RPMI7951 (cell line): ENCODE results near the gene CCDC92B. TPM values are rescaled to one million over a fixed set of nuclear protein-coding genes. Genes with fewer than 3 reads are reported as not detected.

Experiments used
- DNase-seq: peaks from one replicate; pipeline ENCODE4 v3.0.0-alpha.2; 2012; ENCODE audit warnings: low read depth
- total RNA-seq: library from RNA; depleted of rRNA; stranded (reverse); fragments of >200 nt; shearing (Covaris generic); gene quantifications from 2 replicates; pipeline ENCODE4 v1.2.3, GENCODE V29; 2014

CCDC92B gene
- total RNA-seq, 1 experiment from 2014 or later = not detected

DNA sequence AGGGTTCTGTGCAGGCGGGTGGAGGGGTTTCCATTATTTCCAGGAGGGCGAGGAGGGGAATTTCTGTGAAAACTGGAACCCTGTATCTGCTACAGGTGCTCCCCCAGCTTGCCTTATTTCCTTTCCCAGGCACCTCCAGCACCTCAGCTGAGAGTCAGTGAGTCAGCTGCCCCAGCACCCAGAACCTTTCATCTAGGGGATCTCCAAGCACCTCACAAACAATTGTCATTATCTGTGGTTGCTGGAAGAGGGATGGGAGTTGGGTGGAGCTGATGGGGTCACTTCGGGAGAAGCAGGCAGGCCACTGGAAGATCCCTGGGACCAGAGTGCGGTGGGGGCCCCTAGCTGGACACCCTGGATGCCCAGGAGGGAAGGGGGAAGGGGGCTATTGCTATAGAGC, 27.8 kb downstream of the CCDC92B start:
- no peak for DNase-seq

DNA sequence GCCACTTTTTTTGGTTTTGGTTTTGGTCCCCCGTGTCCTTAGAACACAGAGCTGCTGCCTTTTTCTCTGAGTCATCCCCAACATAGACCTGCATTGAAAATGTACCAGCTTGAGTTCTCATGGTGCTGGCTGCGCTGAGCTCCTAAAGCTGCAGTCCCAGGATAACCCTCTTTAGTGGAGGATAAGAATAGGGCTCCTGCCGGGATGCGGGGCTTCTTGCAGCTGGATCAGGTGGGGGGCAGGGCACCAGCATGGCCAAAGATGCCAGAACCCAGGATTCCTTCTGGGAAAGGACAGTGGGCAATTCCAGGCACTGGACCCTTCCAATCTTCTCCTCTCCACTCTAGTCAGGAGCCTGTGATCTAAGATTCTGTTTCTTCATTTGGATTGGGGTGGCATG, 29.6 kb downstream of the CCDC92B start:
- no peak for DNase-seq

DNA sequence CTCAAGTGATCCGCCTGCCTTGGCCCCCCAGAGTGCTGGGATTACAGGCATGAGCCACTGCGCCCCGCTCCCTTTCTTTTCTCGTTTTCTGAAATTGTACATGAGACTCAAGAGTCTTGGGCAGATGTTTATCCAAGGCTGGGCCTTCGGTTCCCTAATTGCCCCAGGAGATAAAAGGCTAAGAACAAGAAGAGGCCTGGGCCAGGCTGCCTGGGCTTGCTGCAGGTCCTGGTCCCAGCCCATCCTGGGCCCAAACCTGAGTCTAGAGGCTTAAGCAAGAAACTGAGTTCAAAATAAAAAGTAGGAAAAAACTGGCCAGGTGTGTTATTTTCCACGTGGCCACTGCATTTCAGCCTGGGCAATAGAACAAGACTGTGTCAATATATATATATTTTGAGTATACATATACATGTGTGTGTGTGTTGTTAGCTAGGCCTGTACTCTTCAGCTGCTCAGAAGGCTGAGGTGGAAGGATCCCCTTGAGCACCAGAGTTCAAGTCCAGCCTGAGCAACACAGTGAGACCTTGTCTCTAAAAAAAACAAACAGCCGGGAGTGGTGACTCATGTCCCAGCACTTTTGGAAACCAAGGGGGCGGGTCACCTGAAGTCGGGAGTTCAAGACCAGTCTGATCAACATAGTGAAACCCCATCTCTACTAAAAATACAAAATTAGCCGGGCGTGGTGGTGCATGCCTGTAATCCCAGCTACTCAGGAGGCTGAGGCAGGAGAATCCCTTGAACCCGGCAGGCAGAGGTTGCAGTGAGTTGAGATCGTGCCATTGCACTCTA, 31.1 kb downstream of the CCDC92B start:
- no peak for DNase-seq

DNA sequence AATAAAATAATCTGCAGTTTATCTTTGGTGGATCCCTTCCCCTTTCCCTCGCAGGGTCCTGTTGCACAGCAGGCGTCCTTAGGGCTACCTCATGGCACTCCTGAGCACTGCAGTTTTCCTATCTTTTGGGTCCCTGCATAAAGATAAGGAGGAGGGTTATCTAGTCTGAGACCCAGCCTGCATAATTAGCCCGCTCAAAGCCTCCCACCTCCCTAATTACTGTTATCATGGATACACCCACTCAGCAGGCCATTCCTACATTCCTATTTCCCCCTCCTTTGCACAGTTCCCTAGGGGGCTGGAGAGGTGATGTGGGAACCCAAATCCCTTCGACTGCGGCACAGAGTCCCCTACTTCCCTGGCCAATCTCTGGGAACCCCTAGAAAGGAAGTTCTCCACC, 32.8 kb downstream of the CCDC92B start:
- DNase-seq = no peak

DNA sequence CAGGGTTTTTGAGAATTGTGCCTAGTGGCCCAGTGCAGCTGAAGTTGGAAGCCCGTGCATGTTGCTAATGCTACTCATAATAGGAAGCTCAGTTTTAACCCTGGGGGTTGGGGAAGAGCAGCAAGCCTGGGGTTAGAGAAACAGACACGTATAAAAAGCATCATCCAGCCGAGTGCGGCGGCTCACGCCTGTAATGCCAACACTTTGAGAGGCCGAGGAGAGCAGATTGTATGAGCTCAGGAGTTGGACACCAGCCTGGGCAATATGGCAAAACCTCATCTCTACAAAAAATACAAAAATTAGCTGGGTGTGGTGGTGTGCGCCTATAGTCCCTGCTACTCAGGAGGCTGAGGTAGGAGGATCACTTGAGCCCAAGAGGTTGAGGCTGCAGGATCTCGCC, 35.6 kb downstream of the CCDC92B start:
- DNase-seq = no peak

DNA sequence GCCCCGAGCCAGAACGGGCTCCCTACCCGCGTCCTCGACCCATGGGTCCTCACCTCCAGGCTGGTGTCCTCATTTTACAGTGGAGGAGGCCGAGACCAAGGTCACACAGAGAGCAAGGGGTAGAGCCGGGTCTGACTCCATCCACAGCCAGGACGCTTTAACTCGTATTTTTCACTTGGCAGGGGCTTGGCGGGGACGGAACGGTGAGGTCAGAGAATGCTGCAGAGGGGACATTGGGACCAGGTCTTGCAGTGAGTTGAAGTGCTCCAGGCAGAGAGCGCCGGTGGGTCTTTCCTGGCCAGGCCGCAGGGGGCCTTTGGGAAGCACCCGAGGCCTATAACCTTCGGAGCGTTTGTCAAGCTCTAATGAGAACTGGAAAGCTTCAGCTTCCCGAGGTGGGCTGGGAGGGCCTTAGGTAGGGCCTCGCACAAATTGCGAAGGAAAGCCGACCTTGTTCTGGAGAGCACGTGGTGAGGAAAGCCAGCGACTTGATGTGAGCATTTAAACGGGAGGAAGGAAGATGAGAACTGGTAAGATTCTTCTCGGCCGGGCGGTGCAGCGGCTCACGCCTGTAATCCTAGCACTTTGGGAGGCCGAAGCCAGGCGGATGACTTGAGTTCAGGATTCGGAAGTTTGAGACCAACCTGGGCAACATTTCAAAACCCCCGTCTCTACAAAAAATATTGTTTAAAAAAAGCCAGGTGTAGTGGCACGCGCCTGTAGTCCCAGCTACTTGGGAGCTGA, 37.0 kb downstream of the CCDC92B start:
- DNase-seq = no peak

DNA sequence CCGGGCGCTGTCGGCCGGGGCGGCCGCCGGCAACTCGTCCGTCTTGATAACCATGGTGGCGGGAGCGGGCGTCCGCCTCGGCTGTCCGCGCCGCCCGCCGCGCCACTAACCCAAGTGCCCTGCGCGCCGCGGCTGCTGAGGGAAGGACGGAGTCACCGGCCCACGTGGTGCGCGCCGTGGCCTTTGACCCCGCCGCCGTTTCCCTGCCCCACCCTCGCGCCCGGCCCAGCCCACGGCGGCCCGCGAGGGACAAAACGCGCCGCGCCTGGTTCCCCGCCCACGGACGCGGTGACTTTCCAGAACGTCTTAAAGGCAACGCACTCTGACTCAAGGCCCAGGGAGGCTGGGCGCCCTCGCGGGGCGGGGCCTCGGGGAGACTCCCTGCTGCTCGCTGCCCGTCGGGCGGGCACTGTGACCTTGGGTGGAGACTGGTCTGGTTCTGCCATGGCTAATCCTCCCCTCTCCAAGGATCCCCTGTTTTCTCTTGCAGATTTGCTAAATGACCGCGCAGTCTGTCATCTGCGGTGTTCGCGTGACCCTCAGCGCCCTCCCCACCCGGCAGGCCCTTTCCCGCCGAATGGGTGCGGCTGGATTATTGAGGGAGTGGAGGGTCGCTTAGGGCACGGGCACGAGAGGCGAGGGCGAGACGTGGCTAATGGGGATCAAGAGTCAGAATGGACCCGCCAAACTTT, 37.7 kb downstream of the CCDC92B start, which contains the start of gene CLUH:
TSS of gene CLUH (minus strand) at position 157 of the 692 bp plus-strand sequence. CDS start at position 54, 103 bp downstream.
- peak; percentile 96 for DNase-seq

DNA sequence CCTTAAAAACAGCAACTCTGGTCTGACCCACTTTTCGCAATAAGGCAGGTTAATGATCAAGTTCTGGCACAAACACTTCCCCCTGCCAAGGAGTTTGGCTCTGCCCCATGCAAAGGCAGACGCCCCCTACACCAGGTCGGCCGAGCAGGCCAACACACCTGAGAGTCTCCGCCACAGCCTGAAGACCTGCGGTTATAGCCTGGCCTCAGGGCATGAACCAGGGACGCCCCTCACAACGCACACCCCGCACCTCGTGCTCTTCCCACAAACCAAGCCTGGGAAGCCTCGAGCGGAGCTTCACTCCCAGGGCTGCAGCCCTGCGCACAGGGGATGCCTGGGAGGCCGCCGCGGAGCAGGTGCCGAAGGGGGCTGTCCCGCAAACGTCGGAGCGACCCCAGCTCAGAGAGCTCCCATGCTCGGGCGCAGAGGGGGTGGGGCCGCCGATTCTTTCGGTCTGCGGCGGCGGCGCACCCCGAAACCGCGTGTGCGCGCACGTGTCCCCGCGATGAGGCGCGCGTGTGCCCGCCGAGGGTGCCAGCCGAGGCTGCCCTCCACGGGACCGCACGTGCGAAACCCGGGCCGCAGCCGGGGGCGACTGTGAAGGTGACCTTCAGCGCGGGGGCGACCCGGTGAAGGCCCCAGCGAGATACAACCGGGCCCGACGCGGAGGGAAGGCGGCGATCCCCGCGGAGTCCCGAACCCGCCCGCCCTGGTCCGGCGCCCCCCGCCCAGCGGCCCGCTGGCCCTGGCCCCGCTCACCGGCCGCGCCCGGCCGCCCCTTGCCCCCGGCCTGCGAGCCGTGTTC, 38.4 kb downstream of the CCDC92B start:
- no peak for DNase-seq

DNA sequence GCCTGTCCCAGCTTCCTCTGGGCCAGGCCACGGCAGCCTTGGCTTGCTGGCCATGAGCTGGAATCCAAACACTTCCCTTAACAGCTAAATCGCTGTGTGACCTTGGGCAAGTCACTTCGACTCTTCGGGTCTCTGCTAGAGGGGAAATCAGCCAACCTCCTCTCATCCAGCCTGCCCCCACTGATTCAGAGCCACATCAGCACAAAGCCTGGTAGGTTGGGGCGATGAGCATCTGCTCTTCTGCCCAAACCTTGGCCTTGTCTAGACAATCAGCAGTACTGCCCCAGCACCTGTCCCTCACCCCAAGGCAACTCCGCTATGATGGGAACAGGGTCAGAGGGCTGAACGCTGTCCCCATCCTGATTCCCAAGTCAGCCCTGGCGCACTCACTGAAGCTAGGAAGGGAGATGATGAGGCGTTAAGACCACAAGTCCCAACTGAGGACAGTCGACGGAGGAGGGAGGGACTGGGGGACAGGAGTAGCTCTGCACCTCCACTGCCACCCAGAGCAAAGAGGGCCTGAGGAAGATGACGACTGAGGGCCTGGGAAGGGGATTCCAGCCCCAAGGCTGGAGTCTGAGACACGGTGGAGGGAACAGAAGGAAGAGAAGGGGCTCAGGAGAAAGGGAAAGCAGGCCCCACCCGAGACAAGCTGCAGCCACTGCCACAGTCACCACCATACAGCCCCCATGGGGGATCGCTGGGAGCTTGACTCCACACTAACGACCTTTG, 39.2 kb downstream of the CCDC92B start:
- DNase-seq = no peak

DNA sequence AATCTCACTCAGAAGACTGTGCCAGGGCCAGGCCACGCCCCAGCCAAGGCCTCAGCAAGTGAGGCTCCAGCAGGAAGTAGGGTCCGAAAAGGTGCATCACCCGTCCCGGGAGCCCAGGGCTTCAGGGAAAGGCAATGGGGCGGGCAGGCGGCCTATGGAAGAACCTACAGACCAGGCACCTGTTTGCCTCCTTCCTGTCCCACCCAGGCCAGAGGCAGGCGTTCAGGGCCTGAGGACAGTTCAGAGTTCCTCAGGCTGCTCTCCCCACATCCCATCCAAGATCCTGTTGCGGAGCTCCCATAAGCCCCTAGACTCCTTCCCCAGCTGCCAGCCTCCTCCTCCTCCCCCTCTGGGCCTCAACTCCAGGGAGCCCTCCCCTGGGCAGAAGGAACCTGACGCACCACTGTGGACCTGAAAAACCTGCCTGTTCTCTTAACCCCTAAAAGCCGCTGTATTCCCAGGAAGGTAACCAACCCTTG, 40.2 kb downstream of the CCDC92B start:
- no peak for DNase-seq

DNA sequence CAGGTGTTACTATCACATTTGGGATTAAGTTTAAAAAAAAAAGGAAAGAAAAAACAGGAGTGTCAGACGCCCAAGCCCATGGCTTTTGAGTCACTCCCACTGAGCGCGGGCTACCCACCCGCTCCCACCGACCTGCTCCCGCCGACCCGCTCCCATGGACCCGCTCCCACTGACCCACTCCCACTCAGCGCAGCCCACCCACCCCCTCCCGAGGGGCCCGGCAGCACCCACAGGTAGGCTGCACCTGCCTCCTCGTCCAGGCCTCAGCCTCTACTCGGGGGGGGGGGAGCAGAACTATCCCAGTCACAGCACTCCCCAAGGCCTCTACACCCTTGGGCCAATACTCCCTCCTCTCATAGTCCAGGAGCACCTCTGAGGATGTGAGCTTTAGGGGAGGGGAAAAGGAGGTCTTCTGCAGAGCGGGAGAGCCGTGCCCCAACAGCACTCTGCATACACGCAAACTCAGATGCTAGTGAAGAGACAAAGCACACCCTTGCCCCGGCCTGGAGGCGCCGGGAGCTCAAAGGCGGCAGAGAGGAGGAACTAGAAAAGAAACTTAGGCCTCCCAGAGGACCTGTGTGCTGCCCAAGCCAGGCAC, 40.8 kb downstream of the CCDC92B start:
- DNase-seq = no peak

DNA sequence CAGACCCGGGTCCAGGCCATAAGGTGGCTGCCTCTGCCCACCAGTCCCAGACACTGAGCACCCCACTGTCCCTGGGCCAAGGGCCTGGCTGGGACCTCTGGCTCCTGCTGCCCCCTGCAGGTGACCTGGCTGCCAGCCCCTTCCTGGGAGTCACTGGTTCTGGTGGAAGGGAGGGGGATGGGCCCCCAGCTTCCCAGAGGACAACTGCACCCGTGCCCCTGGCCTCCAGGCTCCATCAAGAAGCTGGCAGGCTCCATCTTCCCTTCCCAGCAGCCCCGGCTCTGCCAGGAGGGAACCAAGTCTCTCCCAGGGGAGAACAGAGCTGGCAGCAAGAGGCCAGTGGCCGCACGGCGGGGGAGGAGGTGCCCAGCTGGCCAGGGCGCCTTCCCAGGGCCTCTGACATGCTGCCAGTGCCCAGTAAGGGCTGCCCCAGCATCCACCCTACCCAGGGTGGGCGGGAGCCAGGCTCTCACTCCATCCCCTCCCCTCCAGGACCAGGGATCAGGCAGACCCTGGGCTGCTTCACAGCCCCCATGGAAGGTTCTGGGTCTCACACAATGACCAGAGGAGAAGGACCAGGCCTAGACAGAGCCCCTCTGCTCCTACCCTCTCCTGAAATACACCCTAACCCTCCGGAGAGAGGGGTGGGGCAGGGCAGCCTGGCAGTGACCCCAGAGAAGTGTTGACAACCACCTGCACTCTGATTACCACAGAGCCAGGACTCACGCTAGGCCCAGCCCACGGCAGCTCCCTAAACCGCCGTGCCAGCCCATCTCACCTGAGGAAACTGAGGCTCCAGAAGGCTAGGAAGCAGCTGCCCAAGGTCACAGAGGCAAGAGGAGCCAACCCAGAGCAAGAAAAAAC, 41.5 kb downstream of the CCDC92B start:
- DNase-seq = no peak

DNA sequence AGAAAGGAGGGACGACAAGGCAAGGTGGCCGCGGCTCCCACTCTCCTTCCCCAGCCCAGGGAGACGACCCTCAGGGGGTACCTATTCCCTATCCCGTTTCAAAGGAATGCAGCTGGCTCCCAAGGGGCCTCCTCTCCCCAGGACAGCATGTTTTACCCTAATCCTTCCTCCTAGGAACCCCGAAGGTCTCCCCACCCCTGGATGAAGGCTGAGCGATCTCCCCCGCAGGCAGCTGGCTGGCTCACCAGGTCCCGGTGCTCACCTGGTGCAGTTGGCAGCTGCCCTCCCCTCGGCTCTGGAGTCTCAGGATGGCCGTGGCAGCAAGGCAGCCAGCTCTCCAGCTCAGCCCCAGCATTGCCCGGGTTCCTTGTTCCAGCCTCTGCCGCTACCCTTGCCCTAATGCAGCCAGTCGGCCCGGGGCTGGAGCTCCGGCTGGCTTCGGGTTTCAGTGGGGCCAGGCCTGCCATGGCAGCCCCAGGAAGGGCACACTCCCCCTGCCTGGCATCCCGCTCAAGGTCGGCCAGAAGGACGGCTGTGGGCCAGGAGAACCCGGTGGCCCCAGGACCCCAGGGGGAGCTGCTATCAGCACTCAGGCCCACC, 42.4 kb downstream of the CCDC92B start:
- no peak for DNase-seq

DNA sequence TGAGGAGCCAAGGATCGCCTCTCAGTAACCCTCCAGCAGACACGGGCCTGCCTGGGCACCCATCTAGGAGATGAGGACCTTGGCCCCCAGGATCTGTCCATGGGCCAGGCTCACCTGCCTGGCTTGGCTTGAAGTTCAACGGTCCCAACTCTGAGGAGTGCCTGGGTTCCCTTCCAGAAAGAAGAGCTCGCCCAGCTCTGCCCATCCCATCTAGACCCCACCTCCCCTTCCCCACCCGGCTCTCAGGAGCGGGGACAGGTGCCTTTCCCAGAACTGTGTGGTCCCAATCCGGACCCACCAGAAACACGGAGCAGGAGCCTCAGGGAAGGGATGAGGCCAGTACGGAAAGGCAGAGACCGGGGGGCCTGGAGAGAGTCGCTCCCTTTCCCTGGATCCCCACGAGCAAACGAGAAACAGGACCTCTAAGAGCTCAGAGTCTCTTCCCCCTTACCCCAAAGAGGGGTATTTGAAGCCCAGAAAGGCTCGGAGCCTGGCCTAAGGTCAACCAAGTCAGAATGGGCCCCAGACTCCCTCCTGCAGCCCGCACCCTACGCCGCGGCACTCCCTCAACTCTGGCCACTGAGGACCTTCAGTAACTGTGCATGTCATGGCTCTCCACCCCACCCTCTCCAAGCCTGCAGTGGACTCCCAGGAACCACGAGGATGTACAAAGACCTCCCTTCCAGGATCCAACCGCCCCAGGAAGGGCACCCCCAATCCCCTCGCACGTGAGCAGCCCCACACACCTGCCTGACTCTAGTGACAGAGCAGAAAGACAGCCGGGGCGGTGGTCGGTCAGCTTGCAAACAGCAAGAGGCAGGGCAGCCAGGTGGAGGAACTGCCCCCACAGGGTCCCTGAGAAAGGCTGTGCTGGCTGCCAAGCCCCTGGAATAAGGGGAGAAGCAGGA, 43.3 kb downstream of the CCDC92B start:
- no peak for DNase-seq

DNA sequence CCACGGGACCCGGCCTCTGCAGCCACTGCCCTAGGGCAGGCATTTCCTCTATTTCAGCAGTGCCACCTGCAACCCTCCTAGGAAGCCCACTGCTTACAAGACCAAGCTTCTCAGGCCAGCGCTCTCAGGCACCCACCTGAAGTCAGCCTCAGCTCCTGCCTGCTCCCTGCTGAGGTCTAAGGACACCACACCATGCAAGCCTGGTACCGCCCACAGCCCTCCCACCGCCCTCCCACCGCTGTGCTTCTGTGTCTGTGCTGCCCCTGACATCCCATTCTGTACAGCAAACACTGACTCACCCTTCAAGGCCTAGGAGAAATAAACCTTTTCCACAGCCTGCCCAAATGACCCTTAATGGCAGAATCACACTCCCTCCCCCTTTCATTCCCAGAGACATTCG, 44.2 kb downstream of the CCDC92B start:
- no peak for DNase-seq

DNA sequence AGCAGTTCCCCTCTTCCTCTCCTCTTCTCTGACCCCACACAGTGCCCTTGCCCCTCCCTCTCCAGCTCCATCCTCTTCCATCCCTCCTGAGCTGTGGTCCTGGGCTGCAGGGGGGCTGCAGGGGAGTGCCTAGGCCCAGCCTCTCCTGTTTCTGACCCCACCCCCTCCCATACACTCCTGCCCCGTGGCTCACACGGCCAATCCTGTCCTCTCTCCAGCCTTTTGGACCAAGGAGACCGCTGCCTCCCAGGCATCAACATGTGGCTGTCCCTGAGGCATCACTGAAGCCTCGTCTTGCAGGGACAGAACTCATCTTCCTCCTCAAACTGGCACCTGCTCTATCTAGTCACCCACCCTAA, 44.6 kb downstream of the CCDC92B start:
- no peak for DNase-seq

DNA sequence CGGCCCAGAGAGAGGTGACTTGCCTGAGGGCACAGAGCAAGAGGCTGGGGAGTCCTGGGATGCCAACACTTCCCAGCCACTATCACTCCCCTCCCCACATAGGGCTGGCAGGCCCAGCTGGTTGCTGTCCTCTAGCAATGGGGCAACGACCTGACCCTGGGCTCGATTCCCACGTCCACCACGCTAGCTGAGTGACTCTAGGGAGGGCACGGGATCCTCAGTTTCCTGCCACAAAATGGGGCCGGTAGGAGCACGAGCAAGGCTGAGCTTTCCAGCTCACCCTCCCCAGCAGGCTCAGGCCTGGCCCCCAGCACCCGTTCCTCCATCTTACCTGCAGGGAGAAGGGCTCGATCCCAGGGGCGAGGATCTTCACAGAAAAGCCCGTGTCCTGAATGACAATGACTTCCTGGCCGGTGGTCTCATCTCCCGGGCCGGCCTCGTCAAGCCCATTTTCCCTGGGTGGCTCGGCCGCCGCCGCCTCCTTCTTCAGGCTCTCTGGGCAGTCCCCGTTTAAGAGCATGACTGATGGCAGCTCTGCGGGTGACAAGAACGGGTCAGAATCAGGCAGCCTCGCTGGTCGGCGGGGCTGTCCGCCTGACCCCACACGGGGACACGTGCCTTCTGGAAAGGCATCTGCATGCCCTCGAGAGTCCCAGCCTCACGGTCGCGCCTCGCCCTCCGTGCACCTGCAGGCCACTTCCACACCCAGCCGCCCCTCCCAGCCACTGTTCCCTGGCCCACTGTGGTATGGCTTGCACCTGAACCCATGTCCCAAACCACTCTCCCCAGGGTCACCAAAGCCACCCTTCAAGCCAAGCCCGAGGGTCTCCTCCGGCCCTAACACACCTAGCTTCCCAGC, 45.2 kb downstream of the CCDC92B start:
- no peak for DNase-seq
